Mesendoderm (in vitro differentiated cells): ENCODE measurements around the gene BRINP1.

Experiments used
- DNase-seq: peaks from one replicate; pipeline ENCODE4 v3.0.0; 2013
- H2AK5ac ChIP-seq: 2 replicates; pipeline ENCODE4 v1.6.1; 2013; ENCODE audit warnings: low read length, inconsistent platforms
- H2BK120ac ChIP-seq: 2 replicates; pipeline ENCODE4 v1.6.1; 2013; ENCODE audit warnings: low read depth, mild to moderate bottlenecking, low read length, moderate library complexity, mixed read lengths
- H2BK15ac ChIP-seq: replicated peaks from 2 replicates; pipeline ENCODE4 v1.6.1; 2013; ENCODE audit warnings: low read depth, mild to moderate bottlenecking, moderate library complexity
- H2BK5ac ChIP-seq: 2 replicates; pipeline ENCODE4 v1.6.1; 2013; ENCODE audit warnings: low read length, inconsistent platforms
- H3K18ac ChIP-seq: 2 replicates; pipeline ENCODE4 v1.6.1; 2013; ENCODE audit warnings: mild to moderate bottlenecking, low read length, mixed read lengths
- H3K23ac ChIP-seq: one replicate; pipeline ENCODE4 v1.6.1; 2013; ENCODE audit warnings: low read length
- H3K27ac ChIP-seq: 2 replicates; pipeline ENCODE4 v1.5.1; 2013; ENCODE audit warnings: low read depth, mild to moderate bottlenecking, inconsistent platforms, low read length, moderate library complexity
- H3K27me3 ChIP-seq: 2 replicates; pipeline ENCODE4 v1.6.1; 2013; ENCODE audit warnings: low read length, control low read depth, mild to moderate bottlenecking, inconsistent platforms; ENCODE audit not compliant: insufficient read depth, poor library complexity
- H3K36me3 ChIP-seq: 2 replicates; pipeline ENCODE4 v1.6.1; 2013; ENCODE audit warnings: low read length, inconsistent platforms; ENCODE audit not compliant: control insufficient read depth, insufficient read depth
- H3K4ac ChIP-seq: one replicate; pipeline ENCODE4 v1.6.1; 2013; ENCODE audit warnings: low read depth, mild to moderate bottlenecking, low read length, moderate library complexity
- H3K4me1 ChIP-seq: 2 replicates; pipeline ENCODE4 v1.6.1; 2013; ENCODE audit warnings: low read depth, low read length, inconsistent platforms; ENCODE audit not compliant: control insufficient read depth
- H3K4me2 ChIP-seq: 2 replicates; pipeline ENCODE4 v1.6.1; 2013; ENCODE audit warnings: low read length
- H3K4me3 ChIP-seq: 2 replicates; pipeline ENCODE4 v1.5.1; 2013; ENCODE audit warnings: mild to moderate bottlenecking, low read length
- H3K56ac ChIP-seq: one replicate; pipeline ENCODE4 v1.6.1; 2013; ENCODE audit warnings: low read length
- H3K79me1 ChIP-seq: 2 replicates; pipeline ENCODE4 v1.6.1; 2013; ENCODE audit warnings: low read length, inconsistent platforms
- H3K79me2 ChIP-seq: 2 replicates; pipeline ENCODE4 v1.6.1; 2013; ENCODE audit warnings: mild to moderate bottlenecking, low read length; ENCODE audit not compliant: control insufficient read depth, insufficient read depth
- H3K9ac ChIP-seq: 2 replicates; pipeline ENCODE4 v1.6.1; 2013; ENCODE audit warnings: low read length, inconsistent platforms
- H4K5ac ChIP-seq: one replicate; pipeline ENCODE4 v1.6.1; 2013; ENCODE audit warnings: low read length
- H4K8ac ChIP-seq: one replicate; pipeline ENCODE4 v1.6.1; 2013; ENCODE audit warnings: low read depth, mild to moderate bottlenecking, control low read depth, low read length, moderate library complexity
- WGBS: extraction: QIAGEN DNeasy Blood & Tissue Kit; methylation state at CpG from one replicate; pipeline ENCODE4 v1.1.7; 2013; ENCODE audit warnings: low lambda C conversion rate, missing lambda C conversion rate; ENCODE audit not compliant: insufficient coverage; ENCODE audit errors: extremely low coverage; 5-methylcytosine and 5-hydroxymethylcytosine counted together

Gene BRINP1

GRCh38 chr9:119224431-119224830, 144.8 kb downstream of the BRINP1 start:
- Histone ChIP-seq H3K36me3 (no peaks in the 10 kb centered on the region), H3K27me3 (no peaks in the 10 kb centered on the region), H2BK5ac (no peak overlapping the region), H2BK15ac (no peak overlapping the region), H3K79me2 (no peaks in the 10 kb centered on the region), H3K56ac (no peak overlapping the region), H3K4me3 (no peak overlapping the region), H3K23ac (no peak overlapping the region), H3K4me2 (no peak overlapping the region), H4K8ac (no peak overlapping the region), H2BK120ac (no peak overlapping the region), H4K5ac (no peak overlapping the region), H2AK5ac (no peak overlapping the region), H3K4ac (no peak overlapping the region), H3K18ac (no peak overlapping the region), H3K79me1 (no peaks in the 10 kb centered on the region), H3K27ac (no peak overlapping the region), H3K9ac (no peak overlapping the region), H3K4me1 (no peaks in the 10 kb centered on the region)
- WGBS, result no CpG with 5 or more reads among the region's 2 CpGs
- DNase-seq, result no peak

GRCh38 chr9:119221276-119221675, 148.0 kb downstream of the BRINP1 start:
- no peak overlapping the region for H2BK15ac ChIP-seq
- no peaks in the 10 kb centered on the region for H3K79me2 ChIP-seq
- H4K5ac ChIP-seq, result no peak overlapping the region
- no peak overlapping the region for H2BK120ac ChIP-seq
- H3K4ac ChIP-seq, result no peak overlapping the region
- no peaks in the 10 kb centered on the region for H3K27me3 ChIP-seq
- H3K4me2 ChIP-seq, result no peak overlapping the region
- WGBS, result no CpG with 5 or more reads among the region's 4 CpGs
- H3K27ac ChIP-seq, result no peak overlapping the region
- no peaks in the 10 kb centered on the region for H3K4me1 ChIP-seq
- H3K18ac ChIP-seq, result no peak overlapping the region
- H4K8ac ChIP-seq, result no peak overlapping the region
- no peaks in the 10 kb centered on the region for H3K36me3 ChIP-seq
- H3K79me1 ChIP-seq, result no peaks in the 10 kb centered on the region
- no peak overlapping the region for H3K56ac ChIP-seq
- no peak overlapping the region for H2BK5ac ChIP-seq
- no peak overlapping the region for H3K9ac ChIP-seq
- no peak for DNase-seq
- H3K23ac ChIP-seq, result no peak overlapping the region
- H3K4me3 ChIP-seq, result no peak overlapping the region
- no peak overlapping the region for H2AK5ac ChIP-seq

- Histone ChIP-seq H4K5ac (no peak overlapping the region), H3K4me1 (no peaks in the 10 kb centered on the region), H3K79me2 (no peaks in the 10 kb centered on the region), H3K9ac (no peak overlapping the region), H3K4me3 (no peak overlapping the region), H3K36me3 (no peaks in the 10 kb centered on the region), H3K23ac (no peak overlapping the region), H3K4me2 (no peak overlapping the region), H4K8ac (no peak overlapping the region), H3K18ac (no peak overlapping the region), H2BK120ac (no peak overlapping the region), H3K56ac (no peak overlapping the region), H3K27ac (no peak overlapping the region), H2BK15ac (no peak overlapping the region), H3K27me3 (no peaks in the 10 kb centered on the region), H2BK5ac (no peak overlapping the region), H3K79me1 (no peaks in the 10 kb centered on the region), H3K4ac (no peak overlapping the region), H2AK5ac (no peak overlapping the region)
- WGBS, result no CpG with 5 or more reads among the region's 7 CpGs
- DNase-seq, result no peak
Observed at GRCh38 chr9:119218293-119218692, 150.9 kb downstream of the BRINP1 start.

- Histone ChIP-seq H2AK5ac (no peak overlapping the region), H4K5ac (no peak overlapping the region), H2BK15ac (no peak overlapping the region), H4K8ac (no peak overlapping the region), H2BK5ac (no peak overlapping the region), H3K9ac (no peak overlapping the region), H3K56ac (no peak overlapping the region), H3K4me2 (no peak overlapping the region), H3K79me2 (no peaks in the 10 kb centered on the region), H3K23ac (no peak overlapping the region), H3K4me1 (no peaks in the 10 kb centered on the region), H3K4ac (no peak overlapping the region), H2BK120ac (no peak overlapping the region), H3K4me3 (no peak overlapping the region), H3K79me1 (no peaks in the 10 kb centered on the region), H3K27ac (no peak overlapping the region), H3K18ac (no peak overlapping the region), H3K27me3 (no peaks in the 10 kb centered on the region), H3K36me3 (no peaks in the 10 kb centered on the region)
- WGBS, result no CpG with 5 or more reads among the region's 8 CpGs
- DNase-seq, result no peak
Observed at GRCh38 chr9:119216651-119217331, 152.4 kb downstream of the BRINP1 start.

- no peak overlapping the region for H2BK5ac ChIP-seq
- no peaks in the 10 kb centered on the region for H3K79me2 ChIP-seq
- no peak overlapping the region for H3K27ac ChIP-seq
- no peak overlapping the region for H3K9ac ChIP-seq
- H2BK15ac ChIP-seq, result no peak overlapping the region
- no peak overlapping the region for H3K18ac ChIP-seq
- H2BK120ac ChIP-seq, result no peak overlapping the region
- H4K5ac ChIP-seq, result no peak overlapping the region
- H3K56ac ChIP-seq, result no peak overlapping the region
- no peak overlapping the region for H3K4ac ChIP-seq
- no peak for DNase-seq
- no peak overlapping the region for H3K4me2 ChIP-seq
- H2AK5ac ChIP-seq, result no peak overlapping the region
- H3K4me1 ChIP-seq, result no peaks in the 10 kb centered on the region
- H3K23ac ChIP-seq, result no peak overlapping the region
- no CpG with 5 or more reads among the region's 2 CpGs for WGBS
- H3K36me3 ChIP-seq, result no peaks in the 10 kb centered on the region
- no peaks in the 10 kb centered on the region for H3K79me1 ChIP-seq
- no peak overlapping the region for H4K8ac ChIP-seq
- no peak overlapping the region for H3K4me3 ChIP-seq
- peaks cover 1% of the 10 kb centered on the region for H3K27me3 ChIP-seq
Observed at GRCh38 chr9:119215651-119216050, 153.6 kb downstream of the BRINP1 start.

GRCh38 chr9:119213471-119213870, 155.8 kb downstream of the BRINP1 start:
- Histone ChIP-seq H3K79me1 (no peaks in the 10 kb centered on the region), H3K4me1 (no peaks in the 10 kb centered on the region), H3K27me3 (peaks cover 1% of the 10 kb centered on the region), H3K4ac (no peak overlapping the region), H2BK120ac (no peak overlapping the region), H3K23ac (no peak overlapping the region), H3K9ac (no peak overlapping the region), H3K18ac (no peak overlapping the region), H3K36me3 (no peaks in the 10 kb centered on the region), H3K4me2 (no peak overlapping the region), H3K79me2 (no peaks in the 10 kb centered on the region), H3K4me3 (no peak overlapping the region), H2BK15ac (no peak overlapping the region), H3K27ac (no peak overlapping the region), H4K5ac (no peak overlapping the region), H3K56ac (no peak overlapping the region), H4K8ac (no peak overlapping the region), H2AK5ac (no peak overlapping the region), H2BK5ac (no peak overlapping the region)
- no peak for DNase-seq
- WGBS, result no CpG with 5 or more reads among the region's 1 CpG
